ACC112 (cell line): ENCODE data around the gene SLC28A1.

Experiments used
- H2AFZ ChIP-seq: fragments of 200-600 bp; sonication (generic); one replicate; pipeline ENCODE4 v1.6.0; 2017; ENCODE audit warnings: antibody characterized with exemption, low read length; ENCODE audit not compliant: unreplicated experiment
- H3K27ac ChIP-seq: fragments of 200-600 bp; sonication (generic); 2 replicates; pipeline ENCODE4 v1.5.1; 2014; ENCODE audit warnings: low read depth, mild to moderate bottlenecking, antibody characterized with exemption, low read length, moderate library complexity
- H3K27me3 ChIP-seq: fragments of 200-600 bp; sonication (generic); 2 replicates; pipeline ENCODE4 v1.6.1; 2014; ENCODE audit warnings: mild to moderate bottlenecking, antibody characterized with exemption, low read length, moderate library complexity, mixed read lengths; ENCODE audit not compliant: insufficient read depth
- H3K36me3 ChIP-seq: fragments of 200-600 bp; sonication (generic); 2 replicates; pipeline ENCODE4 v1.6.1; 2016; ENCODE audit warnings: mild to moderate bottlenecking, antibody characterized with exemption, low read length, moderate library complexity, mixed read lengths; ENCODE audit not compliant: insufficient read depth
- H3K4me1 ChIP-seq: fragments of 200-600 bp; sonication (generic); one replicate; pipeline ENCODE4 v1.6.1; 2016; ENCODE audit warnings: low read length, mixed read lengths; ENCODE audit not compliant: insufficient read depth, unreplicated experiment, control insufficient read depth
- H3K4me3 ChIP-seq: fragments of 200-600 bp; sonication (generic); 2 replicates; pipeline ENCODE4 v1.5.1; 2014; ENCODE audit warnings: mild to moderate bottlenecking, low read depth, low read length
- H3K79me2 ChIP-seq: fragments of 200-600 bp; sonication (generic); one replicate; pipeline ENCODE4 v1.6.0; 2016; ENCODE audit warnings: low read length; ENCODE audit not compliant: control insufficient read depth, unreplicated experiment, insufficient read depth

SLC28A1 gene

DNA sequence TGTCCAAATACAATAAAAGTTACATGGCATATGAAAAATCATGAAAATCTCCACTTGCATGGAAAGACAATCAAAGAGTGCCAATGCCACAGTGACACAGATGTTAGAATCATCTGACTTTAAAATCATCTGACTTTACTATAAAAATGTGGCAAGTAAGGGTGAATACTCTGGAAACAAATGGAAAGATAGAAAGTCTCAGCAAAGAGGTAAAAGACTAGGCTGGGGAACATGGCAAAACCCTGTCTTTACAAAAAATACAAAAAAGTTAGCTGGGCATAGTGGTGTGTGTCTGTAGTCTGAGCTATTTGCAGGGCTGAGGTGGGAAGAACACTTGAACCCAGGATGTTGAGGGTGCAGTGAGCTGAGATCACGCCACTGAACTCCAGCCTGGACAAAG lies 38.2 kb upstream of the SLC28A1 start:
- Histone ChIP-seq H3K27me3 (no peaks in the 10 kb centered on the region), H3K4me1 (no peaks in the 10 kb centered on the region), H3K4me3 (no peak overlapping the region), H3K27ac (no peak overlapping the region), H3K36me3 (no peaks in the 10 kb centered on the region), H3K79me2 (no peaks in the 10 kb centered on the region), H2AFZ (no peak overlapping the region)

DNA sequence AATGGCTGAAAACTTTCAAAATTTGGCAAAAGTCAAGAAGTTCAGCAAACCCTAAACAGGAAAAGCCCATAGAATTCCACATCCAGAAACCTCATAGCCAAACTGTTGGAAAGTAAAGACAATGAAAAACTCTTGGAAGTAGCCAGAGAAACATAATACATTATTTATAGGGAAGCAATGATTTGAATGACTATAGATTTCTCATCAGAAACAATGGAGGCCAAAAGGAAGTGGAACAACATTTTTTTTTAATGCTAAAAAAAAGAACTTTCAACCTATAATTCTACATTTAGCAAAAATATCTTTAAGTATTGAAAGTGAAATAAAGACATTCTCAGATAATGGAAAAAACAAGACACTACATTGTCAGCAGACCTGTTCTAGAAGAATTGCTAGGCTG lies 37.1 kb upstream of the SLC28A1 start:
- Histone ChIP-seq H2AFZ (no peak overlapping the region), H3K27ac (no peak overlapping the region), H3K4me1 (no peaks in the 10 kb centered on the region), H3K4me3 (no peak overlapping the region), H3K79me2 (no peaks in the 10 kb centered on the region), H3K36me3 (no peaks in the 10 kb centered on the region), H3K27me3 (no peaks in the 10 kb centered on the region)

DNA sequence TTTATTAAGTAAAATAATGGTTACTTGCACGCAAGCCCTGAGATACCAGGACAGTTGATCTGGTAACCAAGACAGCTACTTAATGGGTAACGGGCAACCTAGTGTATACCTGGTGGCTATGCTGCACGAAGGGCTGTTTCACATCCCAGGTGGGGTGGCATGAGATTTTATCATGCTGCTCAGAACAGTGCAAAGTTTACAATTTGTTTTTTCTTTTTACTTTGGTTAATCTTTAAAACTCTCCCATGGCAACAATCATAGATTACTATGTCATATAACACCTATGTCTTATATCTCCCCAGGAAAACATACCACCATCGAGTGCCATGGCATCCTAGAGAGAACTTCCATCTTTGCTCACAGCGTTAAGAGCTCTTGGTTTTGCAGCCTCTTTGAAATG lies 32.2 kb upstream of the SLC28A1 start:
- Histone ChIP-seq H3K36me3 (no peaks in the 10 kb centered on the region), H2AFZ (no peak overlapping the region), H3K27ac (no peak overlapping the region), H3K4me3 (no peak overlapping the region), H3K4me1 (no peaks in the 10 kb centered on the region), H3K27me3 (no peaks in the 10 kb centered on the region), H3K79me2 (no peaks in the 10 kb centered on the region)

DNA sequence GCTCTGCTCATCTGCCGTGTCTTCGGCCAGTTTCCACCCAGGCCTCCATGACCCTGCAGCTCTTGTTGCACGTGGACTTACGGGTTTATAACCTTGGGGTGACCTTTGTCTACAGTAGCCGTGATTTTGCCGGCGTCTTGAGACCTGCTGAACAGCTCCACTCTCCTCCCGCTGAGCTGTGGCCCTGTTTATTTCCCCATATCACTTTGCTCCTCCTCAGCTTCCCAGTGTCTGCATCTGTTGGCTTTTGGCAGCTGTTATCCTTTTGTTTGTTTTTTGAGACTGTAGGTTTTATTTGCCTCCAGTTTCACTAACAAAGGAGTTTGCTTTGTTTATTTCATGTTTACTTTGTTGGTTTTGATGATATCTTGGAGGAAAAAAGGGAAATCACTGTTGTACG lies 29.3 kb upstream of the SLC28A1 start:
- no peak overlapping the region for H3K4me3 ChIP-seq
- no peak overlapping the region for H2AFZ ChIP-seq
- H3K27me3 ChIP-seq: no peaks in the 10 kb centered on the region
- no peaks in the 10 kb centered on the region for H3K36me3 ChIP-seq
- no peaks in the 10 kb centered on the region for H3K79me2 ChIP-seq
- H3K4me1 ChIP-seq: no peaks in the 10 kb centered on the region
- no peak overlapping the region for H3K27ac ChIP-seq

DNA sequence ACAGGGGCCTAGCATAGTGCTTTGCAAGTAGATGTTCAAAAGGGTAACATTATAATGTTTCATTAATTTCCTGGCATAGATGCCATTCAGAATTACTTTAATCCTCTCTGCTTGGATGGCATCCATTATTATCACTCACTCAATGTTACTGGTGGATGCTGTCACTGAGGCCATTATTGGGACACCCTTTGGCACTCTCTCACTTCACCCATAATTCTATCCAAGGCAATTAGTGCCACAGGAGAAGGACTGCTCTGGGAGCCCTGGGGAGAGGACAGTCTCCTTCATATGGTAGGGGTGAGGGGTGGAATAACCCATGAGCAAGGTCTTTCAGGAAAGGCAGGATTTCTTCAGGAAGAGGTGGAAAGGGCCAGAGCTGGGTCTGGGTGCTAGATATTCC lies 28.7 kb upstream of the SLC28A1 start:
- Histone ChIP-seq H3K27me3 (no peaks in the 10 kb centered on the region), H3K27ac (no peak overlapping the region), H2AFZ (no peak overlapping the region), H3K79me2 (no peaks in the 10 kb centered on the region), H3K36me3 (no peaks in the 10 kb centered on the region), H3K4me1 (no peaks in the 10 kb centered on the region), H3K4me3 (no peak overlapping the region)

DNA sequence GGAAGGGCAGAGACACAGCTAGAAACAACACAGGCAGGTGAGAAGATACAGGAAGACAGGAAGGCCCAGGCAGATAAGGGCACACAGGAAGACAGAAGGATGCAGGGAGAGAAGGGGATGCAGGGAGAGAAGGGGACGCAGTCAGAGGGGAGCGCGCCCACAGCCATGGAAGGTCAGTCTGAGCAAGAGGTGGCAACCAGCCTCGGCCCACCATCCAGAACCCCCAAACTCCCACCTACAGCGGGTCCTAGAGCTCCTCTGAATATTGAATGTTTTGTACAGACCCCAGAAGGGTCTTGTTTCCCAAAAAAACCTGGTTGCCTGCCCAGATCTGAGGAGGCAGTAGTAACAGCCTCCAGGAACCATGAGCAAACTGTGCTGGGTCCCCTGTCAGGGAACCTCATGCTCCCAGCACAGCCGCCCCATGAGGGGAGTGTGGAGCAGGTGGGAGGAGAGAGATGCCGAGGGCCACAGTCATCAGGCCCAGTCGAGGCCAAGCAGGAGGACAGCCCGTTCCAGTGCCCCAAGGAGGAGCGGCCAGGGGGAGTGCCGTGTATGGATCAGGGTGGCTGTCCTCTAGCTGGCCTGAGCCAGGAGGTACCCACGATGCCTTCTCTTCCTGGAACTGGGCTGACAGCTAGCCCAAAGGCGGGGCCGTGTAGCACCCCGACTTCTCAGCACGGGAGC lies 27.6 kb upstream of the SLC28A1 start:
- no peaks in the 10 kb centered on the region for H3K79me2 ChIP-seq
- no peak overlapping the region for H3K27ac ChIP-seq
- no peaks in the 10 kb centered on the region for H3K4me1 ChIP-seq
- H3K4me3 ChIP-seq: no peak overlapping the region
- no peaks in the 10 kb centered on the region for H3K27me3 ChIP-seq
- H3K36me3 ChIP-seq: no peaks in the 10 kb centered on the region
- no peak overlapping the region for H2AFZ ChIP-seq

DNA sequence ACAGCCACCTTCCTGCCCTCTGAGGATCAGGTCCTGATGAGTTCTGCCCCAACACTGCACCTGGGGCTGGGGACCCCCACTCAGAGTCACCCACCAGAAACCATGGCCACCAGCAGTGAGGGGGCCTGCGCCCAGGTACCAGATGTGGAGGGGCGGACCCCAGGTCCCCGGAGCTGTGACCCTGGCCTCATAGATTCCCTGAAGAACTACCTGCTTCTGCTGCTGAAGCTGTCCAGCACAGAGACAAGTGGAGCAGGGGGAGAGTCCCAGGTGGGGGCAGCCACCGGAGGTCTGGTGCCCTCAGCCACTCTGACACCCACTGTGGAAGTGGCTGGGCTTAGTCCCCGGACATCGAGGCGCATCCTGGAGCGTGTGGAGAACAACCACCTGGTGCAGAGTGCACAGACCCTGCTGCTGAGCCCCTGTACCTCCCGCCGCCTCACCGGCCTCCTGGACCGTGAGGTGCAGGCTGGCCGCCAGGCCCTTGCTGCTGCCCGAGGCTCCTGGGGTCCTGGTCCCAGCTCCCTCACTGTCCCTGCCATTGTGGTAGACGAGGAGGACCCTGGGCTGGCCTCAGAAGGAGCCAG lies 27.0 kb upstream of the SLC28A1 start:
- Histone ChIP-seq H3K79me2 (no peaks in the 10 kb centered on the region), H3K36me3 (no peaks in the 10 kb centered on the region), H3K27ac (no peak overlapping the region), H3K4me3 (no peak overlapping the region), H3K4me1 (no peaks in the 10 kb centered on the region), H3K27me3 (no peaks in the 10 kb centered on the region), H2AFZ (no peak overlapping the region)

DNA sequence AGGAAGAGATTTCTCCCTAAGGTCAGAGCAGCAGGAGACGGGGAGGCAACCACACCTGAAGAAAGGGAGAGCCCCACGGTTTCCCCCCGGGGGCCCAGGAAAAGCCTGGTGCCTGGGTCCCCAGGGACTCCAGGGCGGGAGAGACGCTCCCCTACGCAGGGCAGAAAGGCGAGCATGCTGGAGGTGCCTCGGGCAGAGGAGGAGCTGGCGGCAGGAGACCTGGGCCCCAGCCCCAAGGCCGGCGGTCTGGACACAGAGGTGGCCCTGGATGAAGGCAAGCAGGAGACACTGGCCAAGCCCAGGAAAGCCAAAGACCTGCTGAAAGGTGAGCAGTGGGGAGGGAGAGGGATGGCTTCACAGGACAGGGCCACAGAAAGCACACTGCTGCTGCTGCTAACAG lies 26.2 kb upstream of the SLC28A1 start:
- H3K36me3 ChIP-seq: no peaks in the 10 kb centered on the region
- no peaks in the 10 kb centered on the region for H3K4me1 ChIP-seq
- H3K27ac ChIP-seq: no peak overlapping the region
- H3K4me3 ChIP-seq: no peak overlapping the region
- H3K79me2 ChIP-seq: no peaks in the 10 kb centered on the region
- H2AFZ ChIP-seq: no peak overlapping the region
- H3K27me3 ChIP-seq: no peaks in the 10 kb centered on the region

DNA sequence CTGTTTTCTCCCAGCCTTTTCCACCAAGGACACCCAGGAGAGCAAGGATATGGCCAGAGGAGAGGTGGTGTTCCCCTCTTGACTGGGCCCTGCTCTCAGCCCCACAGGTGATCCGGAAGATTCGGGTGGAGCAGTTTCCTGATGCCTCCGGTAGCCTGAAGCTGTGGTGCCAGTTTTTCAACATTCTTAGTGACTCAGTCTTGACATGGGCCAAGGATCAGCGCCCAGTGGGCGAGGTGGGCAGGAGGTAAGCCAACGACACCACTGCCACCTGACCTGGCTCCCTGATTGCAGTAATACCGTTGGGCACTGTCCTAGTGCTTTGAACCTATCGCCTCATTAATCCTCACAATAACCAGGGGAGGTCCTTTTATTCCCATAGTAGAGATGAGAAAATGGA lies 25.3 kb upstream of the SLC28A1 start:
- Histone ChIP-seq H2AFZ (no peak overlapping the region), H3K27me3 (no peaks in the 10 kb centered on the region), H3K36me3 (no peaks in the 10 kb centered on the region), H3K27ac (no peak overlapping the region), H3K79me2 (no peaks in the 10 kb centered on the region), H3K4me1 (no peaks in the 10 kb centered on the region), H3K4me3 (no peak overlapping the region)

DNA sequence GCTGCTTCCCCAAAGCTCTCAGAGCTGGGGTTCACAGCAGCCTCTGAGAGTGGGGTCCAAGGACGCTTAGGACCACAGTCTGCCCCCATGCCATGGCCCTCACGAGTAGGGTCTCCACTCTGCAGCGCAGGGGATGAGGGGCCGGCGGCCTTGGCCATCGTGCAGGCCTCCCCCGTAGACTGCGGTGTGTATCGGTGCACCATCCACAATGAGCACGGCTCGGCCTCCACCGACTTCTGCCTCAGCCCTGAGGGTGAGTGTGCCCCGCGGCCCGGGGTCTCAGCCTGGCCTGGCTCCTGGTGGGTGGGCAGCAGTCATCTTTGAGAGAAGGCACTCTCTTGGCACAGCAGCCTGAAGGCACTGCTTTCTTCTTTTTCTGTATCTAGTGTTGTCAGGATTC lies 24.8 kb upstream of the SLC28A1 start:
- Histone ChIP-seq H3K79me2 (no peaks in the 10 kb centered on the region), H3K27me3 (no peaks in the 10 kb centered on the region), H3K36me3 (no peaks in the 10 kb centered on the region), H3K4me3 (no peak overlapping the region), H2AFZ (no peak overlapping the region), H3K27ac (no peak overlapping the region), H3K4me1 (no peaks in the 10 kb centered on the region)

DNA sequence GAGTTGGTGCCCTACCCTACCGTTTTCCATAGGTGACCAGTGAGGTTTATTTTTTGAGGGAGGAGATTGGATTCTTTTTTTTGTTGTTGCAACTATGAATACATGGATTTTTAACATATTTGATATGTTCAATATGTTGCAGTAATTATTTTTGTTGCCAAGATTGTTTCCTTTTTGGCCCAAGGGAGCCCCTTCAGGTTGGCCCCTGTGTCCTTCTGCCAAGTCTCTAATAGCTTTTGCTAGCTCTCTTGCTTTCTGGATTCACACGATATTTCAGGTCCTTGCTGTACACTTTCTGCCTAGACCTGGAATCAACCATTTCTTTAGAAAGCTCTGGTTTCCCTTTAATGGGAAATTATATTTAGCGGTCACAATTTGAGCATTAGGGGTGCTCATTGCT lies 22.7 kb upstream of the SLC28A1 start:
- no peaks in the 10 kb centered on the region for H3K27me3 ChIP-seq
- H3K27ac ChIP-seq: no peak overlapping the region
- no peaks in the 10 kb centered on the region for H3K79me2 ChIP-seq
- no peaks in the 10 kb centered on the region for H3K36me3 ChIP-seq
- no peaks in the 10 kb centered on the region for H3K4me1 ChIP-seq
- no peak overlapping the region for H2AFZ ChIP-seq
- no peak overlapping the region for H3K4me3 ChIP-seq
